Spleen (tissue), 7 donors: ENCODE results near the gene SLC11A2.

Source experiments
- POLR2A ChIP-seq, 3 donors: fragments of 450-650 bp; IDR thresholded peaks; one replicate each; pipeline ENCODE4 v1.5.1; 2017; ENCODE audit warnings: antibody characterized with exemption in 3 of 3, mild to moderate bottlenecking in 1 of 3
- TF ChIP-seq, protein P1 (sequence below), 11 experiments: fragments of 200-600 bp in 7 of 11; fragments of 450-650 bp in 4 of 11; sonication (generic) in 4 of 11; IDR thresholded peaks in 8 of 11; conservative IDR thresholded peaks in 3 of 11; 1 replicate in 7 of 11; 2 replicates in 4 of 11; pipeline versions ENCODE4 v1.4.0 to v1.8.0; 2016 to 2021; ENCODE audit warnings: antibody characterized with exemption in 11 of 11, inconsistent platforms in 4 of 11, mild to moderate bottlenecking in 1 of 11
- donor health status: DM: no; HTN: no; CAD: no; lungs with moderate emphysema.
- donor health status: DM: no; HTN: no; CAD: no.
- donor health status: DM: no; HTN: no; CAD: no.

DNA sequence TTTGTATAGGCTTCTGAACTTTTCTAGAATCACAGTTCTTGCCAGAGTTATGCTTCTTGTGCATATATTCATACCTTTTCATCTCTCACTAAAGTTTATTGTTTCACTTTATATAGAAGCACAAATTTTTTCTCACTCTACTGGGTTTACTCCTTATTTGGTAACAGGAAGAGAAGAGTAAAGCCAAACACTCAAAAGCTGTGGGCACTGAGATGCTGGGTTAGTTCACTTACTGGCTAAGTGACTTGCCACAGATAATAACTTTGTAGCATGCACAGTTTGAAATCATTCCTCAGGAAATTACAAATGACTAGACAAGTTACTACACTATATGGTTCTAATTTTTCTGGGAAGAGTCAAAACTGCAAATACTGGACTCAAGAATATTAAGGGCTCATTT lies 66.1 kb downstream of the SLC11A2 start:
- TF ChIP-seq, protein P1, sequence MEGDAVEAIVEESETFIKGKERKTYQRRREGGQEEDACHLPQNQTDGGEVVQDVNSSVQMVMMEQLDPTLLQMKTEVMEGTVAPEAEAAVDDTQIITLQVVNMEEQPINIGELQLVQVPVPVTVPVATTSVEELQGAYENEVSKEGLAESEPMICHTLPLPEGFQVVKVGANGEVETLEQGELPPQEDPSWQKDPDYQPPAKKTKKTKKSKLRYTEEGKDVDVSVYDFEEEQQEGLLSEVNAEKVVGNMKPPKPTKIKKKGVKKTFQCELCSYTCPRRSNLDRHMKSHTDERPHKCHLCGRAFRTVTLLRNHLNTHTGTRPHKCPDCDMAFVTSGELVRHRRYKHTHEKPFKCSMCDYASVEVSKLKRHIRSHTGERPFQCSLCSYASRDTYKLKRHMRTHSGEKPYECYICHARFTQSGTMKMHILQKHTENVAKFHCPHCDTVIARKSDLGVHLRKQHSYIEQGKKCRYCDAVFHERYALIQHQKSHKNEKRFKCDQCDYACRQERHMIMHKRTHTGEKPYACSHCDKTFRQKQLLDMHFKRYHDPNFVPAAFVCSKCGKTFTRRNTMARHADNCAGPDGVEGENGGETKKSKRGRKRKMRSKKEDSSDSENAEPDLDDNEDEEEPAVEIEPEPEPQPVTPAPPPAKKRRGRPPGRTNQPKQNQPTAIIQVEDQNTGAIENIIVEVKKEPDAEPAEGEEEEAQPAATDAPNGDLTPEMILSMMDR (IDR thresholded peaks at IDR 0.05 in 8 of 11, conservative IDR thresholded peaks at IDR 0.05 in 3 of 11): no peak
- TF ChIP-seq POLR2A (IDR thresholded peaks at IDR 0.05): no peak
